Adrenal gland (tissue), 5 donors: ENCODE data around the gene NT5C2.

Source experiments
- POLR2A ChIP-seq, 2 donors: fragments of 450-650 bp; IDR thresholded peaks; one replicate each; pipeline ENCODE4 v1.6.1; 2017; ENCODE audit warnings: antibody characterized with exemption in 2 of 2, mild to moderate bottlenecking in 2 of 2, moderate library complexity in 1 of 2
- TF ChIP-seq, protein P1 (sequence below), 6 experiments: fragments of 450-650 bp in 4 of 6; fragments of 200-600 bp in 2 of 6; sonication (generic) in 1 of 6; IDR thresholded peaks; 1 replicate in 5 of 6; 2 replicates in 1 of 6; pipeline versions ENCODE4 v1.5.1 to v1.8.0; 2016 to 2021; ENCODE audit warnings: antibody characterized with exemption in 6 of 6, mild to moderate bottlenecking in 2 of 6, moderate library complexity in 1 of 6
- donor health status: DM: no; HTN: no; CAD: no.

DNA sequence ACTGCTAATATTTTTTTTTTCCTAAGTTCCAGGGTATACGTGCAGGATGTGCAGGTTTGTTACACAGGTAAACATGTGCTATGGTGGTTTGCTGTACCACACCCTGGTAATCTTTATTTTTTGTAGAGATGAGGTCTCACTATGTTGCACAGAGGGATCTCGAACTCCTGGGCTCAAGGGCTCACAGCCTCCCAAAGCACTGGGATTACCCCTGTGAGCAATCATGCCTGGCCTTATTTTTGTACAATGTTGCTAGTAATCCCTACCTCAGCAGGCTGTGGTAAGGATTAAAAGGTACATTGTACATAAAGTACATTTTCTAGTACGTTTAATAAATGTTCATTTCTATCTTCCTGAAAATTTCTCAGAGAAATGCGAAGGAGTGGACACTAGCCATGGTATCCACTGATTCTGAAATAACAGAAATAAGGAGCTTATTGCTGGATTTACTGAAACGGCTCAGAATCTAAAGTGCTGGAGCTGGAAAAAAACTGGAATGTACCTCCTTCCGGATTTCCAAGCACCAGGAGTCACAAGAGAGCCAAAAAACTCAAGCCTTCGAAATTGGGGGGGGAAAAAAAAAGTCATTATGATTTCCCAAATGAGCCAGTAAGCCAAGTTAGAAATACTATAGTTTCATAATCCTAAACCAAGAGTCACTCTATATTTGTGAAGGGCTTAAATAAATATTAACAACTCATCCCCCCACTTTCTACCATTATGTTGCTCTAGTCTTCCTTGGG is 69.6 kb downstream of the NT5C2 start:
- TF ChIP-seq, protein P1, sequence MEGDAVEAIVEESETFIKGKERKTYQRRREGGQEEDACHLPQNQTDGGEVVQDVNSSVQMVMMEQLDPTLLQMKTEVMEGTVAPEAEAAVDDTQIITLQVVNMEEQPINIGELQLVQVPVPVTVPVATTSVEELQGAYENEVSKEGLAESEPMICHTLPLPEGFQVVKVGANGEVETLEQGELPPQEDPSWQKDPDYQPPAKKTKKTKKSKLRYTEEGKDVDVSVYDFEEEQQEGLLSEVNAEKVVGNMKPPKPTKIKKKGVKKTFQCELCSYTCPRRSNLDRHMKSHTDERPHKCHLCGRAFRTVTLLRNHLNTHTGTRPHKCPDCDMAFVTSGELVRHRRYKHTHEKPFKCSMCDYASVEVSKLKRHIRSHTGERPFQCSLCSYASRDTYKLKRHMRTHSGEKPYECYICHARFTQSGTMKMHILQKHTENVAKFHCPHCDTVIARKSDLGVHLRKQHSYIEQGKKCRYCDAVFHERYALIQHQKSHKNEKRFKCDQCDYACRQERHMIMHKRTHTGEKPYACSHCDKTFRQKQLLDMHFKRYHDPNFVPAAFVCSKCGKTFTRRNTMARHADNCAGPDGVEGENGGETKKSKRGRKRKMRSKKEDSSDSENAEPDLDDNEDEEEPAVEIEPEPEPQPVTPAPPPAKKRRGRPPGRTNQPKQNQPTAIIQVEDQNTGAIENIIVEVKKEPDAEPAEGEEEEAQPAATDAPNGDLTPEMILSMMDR (IDR thresholded peaks at IDR 0.05): no peak
- TF ChIP-seq POLR2A (IDR thresholded peaks at IDR 0.05): no peak
